Adrenal gland (tissue), 5 donors: ENCODE measurements around the gene PDGFD.

Experiments
- CTCF ChIP-seq, 6 experiments: fragments of 450-650 bp in 4 of 6; fragments of 200-600 bp in 2 of 6; sonication (generic) in 1 of 6; IDR thresholded peaks; 1 replicate in 5 of 6; 2 replicates in 1 of 6; pipeline versions ENCODE4 v1.5.1 to v1.8.0; 2016 to 2021; ENCODE audit warnings: antibody characterized with exemption in 6 of 6, mild to moderate bottlenecking in 2 of 6, moderate library complexity in 1 of 6
- POLR2A ChIP-seq, 2 donors: fragments of 450-650 bp; IDR thresholded peaks; one replicate each; pipeline ENCODE4 v1.6.1; 2017; ENCODE audit warnings: antibody characterized with exemption in 2 of 2, mild to moderate bottlenecking in 2 of 2, moderate library complexity in 1 of 2
- donor health status: DM: no; HTN: no; CAD: no.

GRCh38 chr11:104043678-104044239, 120.2 kb downstream of the PDGFD start:
- no peak for TF ChIP-seq CTCF (IDR thresholded peaks at IDR 0.05)
- TF ChIP-seq POLR2A (IDR thresholded peaks at IDR 0.05) = no peak
